HepG2 (cell line): ENCODE measurements around the gene PARP1. TPM values are rescaled to one million over a fixed set of nuclear protein-coding genes. Genes with fewer than 3 reads are reported as not detected.

Source experiments
- ATAC-seq: fragments of 200-7000 bp; cut with Tn5 transposase; 3 replicates; pipeline ENCODE4 v1.9.1; 2020; ENCODE audit warnings: mild to moderate bottlenecking, moderate library complexity
- BruUV-seq: library from RNA; stranded (reverse); fragments of 400-500 nt; replicated peaks from 2 replicates; lab custom pipeline; 2021; lab: Mats Ljungman, UMichigan
- CTCF ChIA-PET: fragments of 300-600 bp; formaldehyde crosslinking; extraction: SDS; loops from one replicate; lab custom pipeline; 2021; ENCODE audit warnings: low total read pairs, inconsistent platforms, low intra/inter-chr PET ratio; lab: Yijun Ruan, JAX
- POLR2A ChIA-PET: fragments of 350-600 bp; sonication (Branson Sonifier 250); formaldehyde crosslinking; loops from one replicate; lab custom pipeline; 2020; ENCODE audit warnings: antibody characterized with exemption, inconsistent platforms; lab: Yijun Ruan, JAX
- DNase-seq: peaks from one replicate; pipeline ENCODE4 v3.0.0-alpha.2; 2015; ENCODE audit warnings: low spot score
- FAIRE-seq: peaks from 3 replicates; lab custom pipeline; 2011; peaks lifted over from hg19 to GRCh38; lab: Jason Lieb, UNC
- H2AFZ ChIP-seq: one replicate; pipeline ENCODE4 v1.6.1; 2011; ENCODE audit warnings: low read length, inconsistent platforms
- H3K27ac ChIP-seq: fragments of 300-600 bp; 3 replicates; pipeline ENCODE4 v1.8.0; 2011; ENCODE audit warnings: mixed run types, mild to moderate bottlenecking, mixed read lengths, low read length, inconsistent platforms; ENCODE audit not compliant: insufficient read depth; ENCODE audit errors: extremely low read length
- H3K27me3 ChIP-seq, 2 experiments: fragments of 200-600 bp in 1 of 2; 2 replicates in 1 of 2; 3 replicates in 1 of 2; pipeline versions ENCODE4 v1.6.0 to v1.8.0; 2011; ENCODE audit warnings: low read length in 2 of 2, mild to moderate bottlenecking in 2 of 2, moderate library complexity in 2 of 2, inconsistent platforms in 1 of 2; ENCODE audit not compliant: insufficient read depth in 2 of 2, control insufficient read depth in 1 of 2
- H3K36me3 ChIP-seq, 2 experiments: fragments of 200-600 bp in 1 of 2; replicated peaks in 1 of 2; 2 replicates in 1 of 2; 3 replicates in 1 of 2; pipeline versions ENCODE4 v1.5.1 to v1.8.0; 2011; ENCODE audit warnings: low read length in 2 of 2, inconsistent platforms in 1 of 2; ENCODE audit not compliant: insufficient read depth in 2 of 2, control insufficient read depth in 1 of 2
- H3K4me1 ChIP-seq: 2 replicates; pipeline ENCODE4 v1.5.1; 2012; ENCODE audit warnings: low read length, inconsistent platforms; ENCODE audit not compliant: insufficient read depth
- H3K4me2 ChIP-seq: 2 replicates; pipeline ENCODE4 v1.6.0; 2011; ENCODE audit warnings: low read depth, low read length, inconsistent platforms
- H3K4me3 ChIP-seq, 3 experiments: fragments of 200-600 bp in 1 of 3; sonication (generic), shearing (Covaris generic) in 1 of 3; replicated peaks in 1 of 3; 2 replicates each; pipeline ENCODE4 v1.5.1; 2011 to 2016; ENCODE audit warnings: low read length in 3 of 3, inconsistent platforms in 2 of 3, low read depth in 2 of 3, mild to moderate bottlenecking in 2 of 3, control low read depth in 1 of 3, mixed read lengths in 1 of 3; ENCODE audit not compliant: insufficient read depth in 1 of 3
- H3K79me2 ChIP-seq: one replicate; pipeline ENCODE4 v1.6.1; 2011; ENCODE audit warnings: low read length, inconsistent platforms; ENCODE audit not compliant: insufficient read depth
- H3K9ac ChIP-seq: 2 replicates; pipeline ENCODE4 v1.6.0; 2011; ENCODE audit warnings: mild to moderate bottlenecking, low read depth, low read length, inconsistent platforms; ENCODE audit not compliant: insufficient read depth
- H3K9me3 ChIP-seq: 2 replicates; pipeline ENCODE4 v1.5.1; 2012; ENCODE audit warnings: mild to moderate bottlenecking, low read length
- H4K20me1 ChIP-seq: 2 replicates; pipeline ENCODE4 v1.6.0; 2011; ENCODE audit warnings: inconsistent platforms, mild to moderate bottlenecking, low read length, moderate library complexity; ENCODE audit not compliant: insufficient read depth
- HMG20B ChIP-seq: conservative IDR thresholded peaks from 2 replicates; pipeline ENCODE4 v1.6.1; 2016; ENCODE audit warnings: missing genetic modification reagents, missing compliant biosample characterization
- HNF4A ChIP-seq: sonication (generic); formaldehyde crosslinking; IDR thresholded peaks from 2 replicates; pipeline ENCODE4 v1.4.0; 2020; ENCODE audit warnings: missing genetic modification reagents
- MNT ChIP-seq: fragments of 450-650 bp; IDR thresholded peaks from 2 replicates; pipeline ENCODE4 v1.6.1; 2016
- NCOA5 ChIP-seq: sonication (generic); formaldehyde crosslinking; IDR thresholded peaks from 2 replicates; pipeline ENCODE4 v1.4.0; 2020; ENCODE audit warnings: missing genetic modification reagents
- RBAK ChIP-seq: sonication (generic); formaldehyde crosslinking; IDR thresholded peaks from 2 replicates; pipeline ENCODE4 v1.5.1; 2020; ENCODE audit warnings: mild to moderate bottlenecking, missing genetic modification reagents
- RFXANK ChIP-seq: IDR thresholded peaks from 2 replicates; pipeline ENCODE4 v1.6.1; 2016
- UBTF ChIP-seq: sonication (generic); formaldehyde crosslinking; IDR thresholded peaks from 2 replicates; pipeline ENCODE4 v1.4.0; 2020; ENCODE audit warnings: mild to moderate bottlenecking, missing genetic modification reagents
- ZC3H4 ChIP-seq: sonication (generic); formaldehyde crosslinking; IDR thresholded peaks from 2 replicates; pipeline ENCODE4 v1.4.0; 2020; ENCODE audit warnings: missing genetic modification reagents, borderline replicate concordance
- ZNF484 ChIP-seq: sonication (generic); formaldehyde crosslinking; IDR thresholded peaks from 2 replicates; pipeline ENCODE4 v1.5.1; 2020; ENCODE audit warnings: mild to moderate bottlenecking, low read depth, missing genetic modification reagents, borderline replicate concordance
- ZNF761 ChIP-seq: sonication (generic); formaldehyde crosslinking; conservative IDR thresholded peaks from 2 replicates; pipeline ENCODE4 v1.4.0; 2020; ENCODE audit warnings: mild to moderate bottlenecking, missing genetic modification reagents
- WGBS: methylation state at CpG from one replicate; pipeline ENCODE4 v1.1.6; 2017; ENCODE audit warnings: low lambda C conversion rate; 5-methylcytosine and 5-hydroxymethylcytosine counted together
- in situ Hi-C: cut with HindIII; loops from 2 replicates; pipeline ENCODE4 v1.10.0; 2017; ENCODE audit warnings: low pct_unique_long_range_greater_than_20kb; ENCODE audit not compliant: extremely low pct_ligation_motif_present
- intact Hi-C: fragments of 100-400 bp; cut with micrococcal nuclease; formaldehyde crosslinking; loops from one replicate; pipeline ENCODE4 v1.10.0; 2022; ENCODE audit not compliant: unreplicated experiment
- polyA plus RNA-seq, 8 experiments: library from polyadenylated mRNA; depleted of rRNA in 3 of 8; stranded (reverse) in 7 of 8; unstranded in 1 of 8; fragments of >200 nt; fragmentation: Illumina TruSeq in 4 of 8; extraction: Trizol in 4 of 8; gene quantifications; 2 replicates each; pipeline versions ENCODE4 v1.2.1 to v1.2.3, GENCODE V29; 2011 to 2016; ENCODE audit warnings: low read depth in 4 of 8, missing spikeins in 1 of 8, mixed read lengths in 1 of 8; ENCODE audit not compliant: insufficient read depth in 1 of 8
- total RNA-seq, 5 experiments: library from RNA; depleted of rRNA; stranded (reverse); fragments of >200 nt; fragmentation: Illumina TruSeq; extraction: Trizol; gene quantifications; 2 replicates each; pipeline ENCODE4 v1.2.3, GENCODE V29; 2016; ENCODE audit warnings: low read depth in 1 of 5

PARP1 gene
- total and polyA plus RNA-seq, 2 of the 13 experiments (the other 11 are each of a cell fraction or from before 2014, with no cell fraction given), result 50.1 to 85.2 TPM

GRCh38 chr1:226449823-226450222 is 41.9 kb upstream of the PARP1 start:
- H3K4me2 ChIP-seq, result no peak overlapping the region
- FAIRE-seq, result no peak
- intact Hi-C loops, result no loop called here

More at GRCh38 chr1:226449823-226450222, 41.9 kb upstream of the PARP1 start:
- Histone ChIP-seq H4K20me1 (no peaks in the 10 kb centered on the region), H3K4me1 (no peaks in the 10 kb centered on the region), H2AFZ (no peak overlapping the region), H3K27ac (no peak overlapping the region), H3K27me3 (peaks cover 0 to 10% of the 10 kb centered on the region in 2 experiments; a peak in 1 of 5 replicates), H3K4me3 (no peak overlapping the region), H3K36me3 (no peaks in the 10 kb centered on the region), H3K9me3 (no peaks in the 10 kb centered on the region), H3K9ac (no peak overlapping the region), H3K79me2 (no peaks in the 10 kb centered on the region)
- DNase-seq (no peak), ATAC-seq (no peak)
- CTCF ChIA-PET, result no interaction called here
- TF ChIP-seq ZC3H4 (CRISPR knock-in tag) (no peak), RFXANK (CRISPR knock-in tag) (no peak), HMG20B (CRISPR knock-in tag) (no peak), HNF4A (CRISPR knock-in tag) (no peak), RBAK (CRISPR knock-in tag) (no peak), ZNF761 (CRISPR knock-in tag) (no peak), NCOA5 (CRISPR knock-in tag) (no peak), UBTF (no peak), ZNF484 (no peak), MNT (no peak)
- WGBS, result 74% methylated on average over 5 of the region's 5 CpGs
- BruUV-seq, result no TSS peak
- in situ Hi-C loops, result no loop called here
- POLR2A ChIA-PET, result no interaction called here
